ENCODE data around the gene HDAC6.

Gene HDAC6

DNA sequence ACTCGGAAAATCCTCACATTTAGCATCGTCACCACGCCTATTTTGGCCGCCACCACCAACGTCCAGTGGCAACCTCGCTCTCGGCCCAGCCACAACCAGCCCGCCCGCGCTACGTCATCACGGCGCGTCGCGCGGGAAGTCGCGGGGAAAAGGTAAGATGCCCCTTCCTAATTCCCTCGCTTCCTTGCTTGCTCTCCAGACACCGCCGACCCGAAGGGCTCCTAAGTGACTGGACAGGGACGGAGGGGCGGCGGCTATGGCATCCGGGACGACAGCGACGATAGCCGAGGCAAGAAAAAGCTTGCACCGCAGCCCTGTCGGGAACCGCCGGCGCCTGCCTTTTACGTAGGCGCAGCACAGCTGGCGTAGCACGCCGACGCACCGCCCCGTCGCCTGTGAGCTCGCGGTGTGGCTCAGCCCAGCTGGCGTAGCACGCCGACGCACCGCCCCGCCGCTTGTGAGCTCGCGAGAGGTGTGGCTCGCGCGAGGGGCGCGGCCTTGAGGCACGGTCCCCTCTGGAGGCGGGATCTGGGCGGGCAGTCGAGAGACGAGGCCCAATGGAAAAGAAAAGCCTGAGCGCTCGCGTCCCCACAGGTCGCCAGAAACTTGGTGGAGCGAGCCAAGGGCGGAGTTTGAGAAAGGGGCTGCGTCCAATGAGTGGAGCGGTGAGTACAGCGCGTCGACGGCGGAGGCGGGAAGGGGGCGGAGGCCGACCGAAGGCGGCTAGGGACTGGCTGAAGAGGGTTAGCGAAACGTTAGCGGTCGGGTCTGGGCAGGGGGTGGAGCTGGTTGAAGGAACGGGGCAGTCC, at the start of gene HDAC6 (continued):
- no peak for TF ChIP-seq ZNF791 (tag by site-specific recombination; IDR thresholded peaks at IDR 0.05)
- no peak for TF ChIP-seq ZNF16 (tag by site-specific recombination; IDR thresholded peaks at IDR 0.05; ENCODE audit: low read depth)
- peak; percentile 98 for TF ChIP-seq ZNF629 (tag by site-specific recombination; IDR thresholded peaks at IDR 0.05)
- no peak for TF ChIP-seq ZFP41 (tag by site-specific recombination; IDR thresholded peaks at IDR 0.05; ENCODE audit: borderline replicate concordance)
- TF ChIP-seq ZNF654 (tag by site-specific recombination; IDR thresholded peaks at IDR 0.05; ENCODE audit: low read depth): no peak
- TF ChIP-seq, protein P1, sequence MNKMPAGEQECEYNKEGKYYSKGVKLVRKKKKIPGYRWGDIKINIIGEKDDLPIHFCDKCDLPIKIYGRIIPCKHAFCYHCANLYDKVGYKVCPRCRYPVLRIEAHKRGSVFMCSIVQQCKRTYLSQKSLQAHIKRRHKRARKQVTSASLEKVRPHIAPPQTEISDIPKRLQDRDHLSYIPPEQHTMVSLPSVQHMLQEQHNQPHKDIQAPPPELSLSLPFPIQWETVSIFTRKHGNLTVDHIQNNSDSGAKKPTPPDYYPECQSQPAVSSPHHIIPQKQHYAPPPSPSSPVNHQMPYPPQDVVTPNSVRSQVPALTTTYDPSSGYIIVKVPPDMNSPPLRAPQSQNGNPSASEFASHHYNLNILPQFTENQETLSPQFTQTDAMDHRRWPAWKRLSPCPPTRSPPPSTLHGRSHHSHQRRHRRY (tag by site-specific recombination; IDR thresholded peaks at IDR 0.05): no peak
- TF ChIP-seq, protein P2, sequence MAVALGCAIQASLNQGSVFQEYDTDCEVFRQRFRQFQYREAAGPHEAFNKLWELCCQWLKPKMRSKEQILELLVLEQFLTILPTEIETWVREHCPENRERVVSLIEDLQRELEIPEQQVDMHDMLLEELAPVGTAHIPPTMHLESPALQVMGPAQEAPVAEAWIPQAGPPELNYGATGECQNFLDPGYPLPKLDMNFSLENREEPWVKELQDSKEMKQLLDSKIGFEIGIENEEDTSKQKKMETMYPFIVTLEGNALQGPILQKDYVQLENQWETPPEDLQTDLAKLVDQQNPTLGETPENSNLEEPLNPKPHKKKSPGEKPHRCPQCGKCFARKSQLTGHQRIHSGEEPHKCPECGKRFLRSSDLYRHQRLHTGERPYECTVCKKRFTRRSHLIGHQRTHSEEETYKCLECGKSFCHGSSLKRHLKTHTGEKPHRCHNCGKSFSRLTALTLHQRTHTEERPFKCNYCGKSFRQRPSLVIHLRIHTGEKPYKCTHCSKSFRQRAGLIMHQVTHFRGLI (tag by site-specific recombination; IDR thresholded peaks at IDR 0.05): 0 out of 2 replicates have a peak, but pooled peaks have one; percentile 67
- TF ChIP-seq TCF7L2 (IDR thresholded peaks at IDR 0.05; ENCODE audit: borderline replicate concordance, low read depth, low read length): no peak
- no peak for TF ChIP-seq ZNF514 (tag by site-specific recombination; IDR thresholded peaks at IDR 0.05)
- no peak for TF ChIP-seq ZNF184 (tag by site-specific recombination; IDR thresholded peaks at IDR 0.05)
- TF ChIP-seq ZNF747 (tag by site-specific recombination; IDR thresholded peaks at IDR 0.05): no peak
- TF ChIP-seq ZNF37A (tag by site-specific recombination; IDR thresholded peaks at IDR 0.05): no peak
- no peak for TF ChIP-seq ZNF571 (tag by site-specific recombination; IDR thresholded peaks at IDR 0.05)
- no peak for TF ChIP-seq BCL11A (tag by site-specific recombination; IDR thresholded peaks at IDR 0.05; ENCODE audit: low read depth)
- TF ChIP-seq, protein P3, sequence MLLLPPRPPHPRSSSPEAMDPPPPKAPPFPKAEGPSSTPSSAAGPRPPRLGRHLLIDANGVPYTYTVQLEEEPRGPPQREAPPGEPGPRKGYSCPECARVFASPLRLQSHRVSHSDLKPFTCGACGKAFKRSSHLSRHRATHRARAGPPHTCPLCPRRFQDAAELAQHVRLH (tag by site-specific recombination; IDR thresholded peaks at IDR 0.05): peak; percentile 70
- TF ChIP-seq ZNF341 (tag by site-specific recombination; IDR thresholded peaks at IDR 0.05; ENCODE audit: low read depth): peak; percentile 88; the same call in 1 of the 2 replicates
- TF ChIP-seq ZNF121 (tag by site-specific recombination; IDR thresholded peaks at IDR 0.05): peak; percentile 23; the same call in 1 of the 2 replicates
- TF ChIP-seq ZNF10 (tag by site-specific recombination; IDR thresholded peaks at IDR 0.05): 0 out of 2 replicates have a peak, but pooled peaks have one; percentile 42
- no peak for TF ChIP-seq ZNF133 (tag by site-specific recombination; IDR thresholded peaks at IDR 0.05)
- TF ChIP-seq, protein P4, sequence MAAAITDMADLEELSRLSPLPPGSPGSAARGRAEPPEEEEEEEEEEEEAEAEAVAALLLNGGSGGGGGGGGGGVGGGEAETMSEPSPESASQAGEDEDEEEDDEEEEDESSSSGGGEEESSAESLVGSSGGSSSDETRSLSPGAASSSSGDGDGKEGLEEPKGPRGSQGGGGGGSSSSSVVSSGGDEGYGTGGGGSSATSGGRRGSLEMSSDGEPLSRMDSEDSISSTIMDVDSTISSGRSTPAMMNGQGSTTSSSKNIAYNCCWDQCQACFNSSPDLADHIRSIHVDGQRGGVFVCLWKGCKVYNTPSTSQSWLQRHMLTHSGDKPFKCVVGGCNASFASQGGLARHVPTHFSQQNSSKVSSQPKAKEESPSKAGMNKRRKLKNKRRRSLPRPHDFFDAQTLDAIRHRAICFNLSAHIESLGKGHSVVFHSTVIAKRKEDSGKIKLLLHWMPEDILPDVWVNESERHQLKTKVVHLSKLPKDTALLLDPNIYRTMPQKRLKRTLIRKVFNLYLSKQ (tag by site-specific recombination; IDR thresholded peaks at IDR 0.05; ENCODE audit: borderline replicate concordance): no peak
- TF ChIP-seq, protein P5, sequence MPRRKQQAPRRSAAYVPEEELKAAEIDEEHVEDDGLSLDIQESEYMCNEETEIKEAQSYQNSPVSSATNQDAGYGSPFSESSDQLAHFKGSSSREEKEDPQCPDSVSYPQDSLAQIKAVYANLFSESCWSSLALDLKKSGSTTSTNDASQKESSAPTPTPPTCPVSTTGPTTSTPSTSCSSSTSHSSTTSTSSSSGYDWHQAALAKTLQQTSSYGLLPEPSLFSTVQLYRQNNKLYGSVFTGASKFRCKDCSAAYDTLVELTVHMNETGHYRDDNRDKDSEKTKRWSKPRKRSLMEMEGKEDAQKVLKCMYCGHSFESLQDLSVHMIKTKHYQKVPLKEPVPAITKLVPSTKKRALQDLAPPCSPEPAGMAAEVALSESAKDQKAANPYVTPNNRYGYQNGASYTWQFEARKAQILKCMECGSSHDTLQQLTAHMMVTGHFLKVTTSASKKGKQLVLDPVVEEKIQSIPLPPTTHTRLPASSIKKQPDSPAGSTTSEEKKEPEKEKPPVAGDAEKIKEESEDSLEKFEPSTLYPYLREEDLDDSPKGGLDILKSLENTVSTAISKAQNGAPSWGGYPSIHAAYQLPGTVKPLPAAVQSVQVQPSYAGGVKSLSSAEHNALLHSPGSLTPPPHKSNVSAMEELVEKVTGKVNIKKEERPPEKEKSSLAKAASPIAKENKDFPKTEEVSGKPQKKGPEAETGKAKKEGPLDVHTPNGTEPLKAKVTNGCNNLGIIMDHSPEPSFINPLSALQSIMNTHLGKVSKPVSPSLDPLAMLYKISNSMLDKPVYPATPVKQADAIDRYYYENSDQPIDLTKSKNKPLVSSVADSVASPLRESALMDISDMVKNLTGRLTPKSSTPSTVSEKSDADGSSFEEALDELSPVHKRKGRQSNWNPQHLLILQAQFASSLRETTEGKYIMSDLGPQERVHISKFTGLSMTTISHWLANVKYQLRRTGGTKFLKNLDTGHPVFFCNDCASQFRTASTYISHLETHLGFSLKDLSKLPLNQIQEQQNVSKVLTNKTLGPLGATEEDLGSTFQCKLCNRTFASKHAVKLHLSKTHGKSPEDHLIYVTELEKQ (tag by site-specific recombination; IDR thresholded peaks at IDR 0.05; ENCODE audit: borderline replicate concordance): no peak
- no peak for TF ChIP-seq ZNF426 (tag by site-specific recombination; IDR thresholded peaks at IDR 0.05)
- no peak for TF ChIP-seq GFI1B (tag by site-specific recombination; IDR thresholded peaks at IDR 0.05)
- TF ChIP-seq ZXDB (tag by site-specific recombination; IDR thresholded peaks at IDR 0.05): peak; percentile 96
- TF ChIP-seq, protein P6, sequence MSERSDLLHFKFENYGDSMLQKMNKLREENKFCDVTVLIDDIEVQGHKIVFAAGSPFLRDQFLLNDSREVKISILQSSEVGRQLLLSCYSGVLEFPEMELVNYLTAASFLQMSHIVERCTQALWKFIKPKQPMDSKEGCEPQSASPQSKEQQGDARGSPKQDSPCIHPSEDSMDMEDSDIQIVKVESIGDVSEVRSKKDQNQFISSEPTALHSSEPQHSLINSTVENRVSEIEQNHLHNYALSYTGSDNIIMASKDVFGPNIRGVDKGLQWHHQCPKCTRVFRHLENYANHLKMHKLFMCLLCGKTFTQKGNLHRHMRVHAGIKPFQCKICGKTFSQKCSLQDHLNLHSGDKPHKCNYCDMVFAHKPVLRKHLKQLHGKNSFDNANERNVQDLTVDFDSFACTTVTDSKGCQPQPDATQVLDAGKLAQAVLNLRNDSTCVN (tag by site-specific recombination; optimal IDR thresholded peaks at IDR 0.05): peak; percentile 92
- 0 out of 2 replicates have a peak, but pooled peaks have one; percentile 71 for TF ChIP-seq GLI4 (tag by site-specific recombination; IDR thresholded peaks at IDR 0.05)
- TF ChIP-seq ZNF701 (tag by site-specific recombination; IDR thresholded peaks at IDR 0.05): no peak
- no peak for TF ChIP-seq ZNF248 (tag by site-specific recombination; IDR thresholded peaks at IDR 0.05)
- peak; percentile 56 for TF ChIP-seq ZBTB8A (tag by site-specific recombination; IDR thresholded peaks at IDR 0.05)
- TF ChIP-seq ZBTB7A (tag by site-specific recombination; IDR thresholded peaks at IDR 0.05; ENCODE audit: low read depth): no peak
- TF ChIP-seq REPIN1 (tag by site-specific recombination; IDR thresholded peaks at IDR 0.05; ENCODE audit: low read depth): no peak
- no peak for TF ChIP-seq ZNF175 (tag by site-specific recombination; IDR thresholded peaks at IDR 0.05)

All from HEK293 (cell line).